Nephron progenitor cell (in vitro differentiated cells): ENCODE measurements around the gene MMP11.

ENCODE experiments used
- DNase-seq: peaks from one replicate; pipeline ENCODE4 v3.0.0; 2021
- H3K27ac Mint-ChIP-seq: 2 replicates; pipeline ENCODE4 v1.8.0; 2021; ENCODE audit warnings: mild to moderate bottlenecking, moderate library complexity, mixed read lengths
- H3K27me3 Mint-ChIP-seq: 2 replicates; pipeline ENCODE4 v1.8.0; 2021; ENCODE audit warnings: mild to moderate bottlenecking, low read depth, mixed read lengths; ENCODE audit not compliant: poor library complexity
- H3K36me3 Mint-ChIP-seq: 2 replicates; pipeline ENCODE4 v1.8.0; 2021; ENCODE audit warnings: low read depth, mixed read lengths
- H3K4me1 Mint-ChIP-seq: 2 replicates; pipeline ENCODE4 v1.8.0; 2021; ENCODE audit warnings: mixed read lengths
- H3K4me3 Mint-ChIP-seq: 2 replicates; pipeline ENCODE4 v1.8.0; 2021; ENCODE audit warnings: mild to moderate bottlenecking, moderate library complexity, mixed read lengths
- H3K9me3 Mint-ChIP-seq: 2 replicates; pipeline ENCODE4 v1.8.0; 2021; ENCODE audit warnings: mild to moderate bottlenecking, moderate library complexity, mixed read lengths
- TF ChIP-seq, protein P1 (sequence below): fragments of 200-600 bp; sonication (generic); IDR thresholded peaks from 2 replicates; pipeline ENCODE4 v1.5.0; 2021; ENCODE audit warnings: antibody characterized with exemption

Gene MMP11

GRCh38 chr22:23775779-23776375 is 3.2 kb downstream of the MMP11 start:
- DNase-seq: no peak
- Mint-ChIP-seq H3K9me3 (no peaks in the 10 kb centered on the region), H3K4me1 (peaks cover 39% of the 10 kb centered on the region), H3K36me3 (no peaks in the 10 kb centered on the region), H3K4me3 (no peak overlapping the region), H3K27me3 (peaks cover 6% of the 10 kb centered on the region), H3K27ac (no peak overlapping the region)
- TF ChIP-seq, protein P1, sequence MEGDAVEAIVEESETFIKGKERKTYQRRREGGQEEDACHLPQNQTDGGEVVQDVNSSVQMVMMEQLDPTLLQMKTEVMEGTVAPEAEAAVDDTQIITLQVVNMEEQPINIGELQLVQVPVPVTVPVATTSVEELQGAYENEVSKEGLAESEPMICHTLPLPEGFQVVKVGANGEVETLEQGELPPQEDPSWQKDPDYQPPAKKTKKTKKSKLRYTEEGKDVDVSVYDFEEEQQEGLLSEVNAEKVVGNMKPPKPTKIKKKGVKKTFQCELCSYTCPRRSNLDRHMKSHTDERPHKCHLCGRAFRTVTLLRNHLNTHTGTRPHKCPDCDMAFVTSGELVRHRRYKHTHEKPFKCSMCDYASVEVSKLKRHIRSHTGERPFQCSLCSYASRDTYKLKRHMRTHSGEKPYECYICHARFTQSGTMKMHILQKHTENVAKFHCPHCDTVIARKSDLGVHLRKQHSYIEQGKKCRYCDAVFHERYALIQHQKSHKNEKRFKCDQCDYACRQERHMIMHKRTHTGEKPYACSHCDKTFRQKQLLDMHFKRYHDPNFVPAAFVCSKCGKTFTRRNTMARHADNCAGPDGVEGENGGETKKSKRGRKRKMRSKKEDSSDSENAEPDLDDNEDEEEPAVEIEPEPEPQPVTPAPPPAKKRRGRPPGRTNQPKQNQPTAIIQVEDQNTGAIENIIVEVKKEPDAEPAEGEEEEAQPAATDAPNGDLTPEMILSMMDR: no peak

GRCh38 chr22:23777776-23778576 is 5.3 kb downstream of the MMP11 start:
- no peak overlapping the region for H3K4me3 Mint-ChIP-seq

DNA sequence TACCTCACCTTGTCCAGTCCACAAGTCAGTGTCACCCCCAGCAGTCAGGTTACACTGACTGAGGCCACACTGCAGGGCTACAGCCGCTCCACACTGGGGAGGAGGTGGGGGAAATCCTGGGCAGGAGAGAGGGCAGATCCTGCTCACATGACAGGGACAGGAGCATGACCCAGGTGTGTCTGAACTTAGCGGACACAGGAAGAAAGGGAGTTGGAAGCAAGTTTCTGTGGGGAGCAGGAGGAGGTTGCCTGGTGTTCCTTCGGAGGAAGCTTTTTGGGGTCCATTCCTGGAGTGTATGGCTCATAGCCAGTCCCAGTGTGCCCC is 5.9 kb downstream of the MMP11 start:
- Mint-ChIP-seq H3K27me3 (peaks cover under 1% of the 10 kb centered on the region), H3K4me1 (peaks cover 41% of the 10 kb centered on the region), H3K27ac (no peak overlapping the region)

More at GRCh38 chr22:23777776-23778576, 5.3 kb downstream of the MMP11 start:
- H3K9me3 Mint-ChIP-seq: no peaks in the 10 kb centered on the region
- TF ChIP-seq, protein P1: no peak
- H3K36me3 Mint-ChIP-seq: no peaks in the 10 kb centered on the region
- peaks cover 6% of the 10 kb centered on the region for H3K27me3 Mint-ChIP-seq
- H3K27ac Mint-ChIP-seq: no peak overlapping the region
- H3K4me1 Mint-ChIP-seq: peaks cover 46% of the 10 kb centered on the region
- DNase-seq: no peak

GRCh38 chr22:23779083-23779482 is 6.4 kb downstream of the MMP11 start:
- no peak overlapping the region for H3K27ac Mint-ChIP-seq
- H3K9me3 Mint-ChIP-seq: no peaks in the 10 kb centered on the region
- peaks cover 35% of the 10 kb centered on the region for H3K4me1 Mint-ChIP-seq
- DNase-seq: no peak
- H3K36me3 Mint-ChIP-seq: no peaks in the 10 kb centered on the region
- H3K4me3 Mint-ChIP-seq: no peak overlapping the region
- TF ChIP-seq, protein P1: no peak
- no peaks in the 10 kb centered on the region for H3K27me3 Mint-ChIP-seq

More for the DNA sequence above, 5.9 kb downstream of the MMP11 start:
- H3K36me3 Mint-ChIP-seq: no peaks in the 10 kb centered on the region
- no peak overlapping the region for H3K4me3 Mint-ChIP-seq
- DNase-seq: no peak
- no peaks in the 10 kb centered on the region for H3K9me3 Mint-ChIP-seq
- TF ChIP-seq, protein P1: no peak

GRCh38 chr22:23779731-23780130 is 7.1 kb downstream of the MMP11 start:
- Mint-ChIP-seq H3K27me3 (no peaks in the 10 kb centered on the region), H3K36me3 (no peaks in the 10 kb centered on the region), H3K9me3 (no peaks in the 10 kb centered on the region), H3K27ac (no peak overlapping the region), H3K4me3 (no peak overlapping the region), H3K4me1 (peaks cover 29% of the 10 kb centered on the region)
- TF ChIP-seq, protein P1: no peak
- no peak for DNase-seq
